ENCODE measurements around the gene COL6A1. TPM values are rescaled to one million over a fixed set of nuclear protein-coding genes. Genes with fewer than 3 reads are reported as not detected.

The COL6A1 gene
- total RNA-seq, 1 experiment from 2014 or later, result 87.5 TPM

- RAD21 ChIA-PET (ENCODE audit: low non-redundant PET in 1 of 2, low total read pairs in 2 of 2, uncharacterized antibody in 2 of 2, unreplicated experiment in 2 of 2), result interaction anchor here in 1 of 2 experiments (0.5 kb wide), 1 partner anchor 34 kb away, joined by 3 read pairs; no protein-coding TSS in a partner anchor
- Histone ChIP-seq H3K36me3 (ENCODE audit: control insufficient read depth in 1 of 2, insufficient read depth in 2 of 2, low read length in 2 of 2) (no peaks in the 10 kb centered on the region; a peak in 1 of 4 replicates), H3K9me2 (ENCODE audit: insufficient read depth) (no peaks in the 10 kb centered on the region), H4K20me1 (ENCODE audit: insufficient read depth) (no peaks in the 10 kb centered on the region), H3K9me3 (ENCODE audit: control insufficient read depth in 1 of 2, insufficient read depth in 1 of 2, low read depth in 1 of 2, low read length in 2 of 2) (no peaks in the 10 kb centered on the region), H3K79me2 (ENCODE audit: insufficient read depth, low read length) (no peaks in the 10 kb centered on the region), H2AFZ (ENCODE audit: low read depth, low read length, poor library complexity, severe bottlenecking) (no peak overlapping the region), H3K9ac (ENCODE audit: low read length) (no peak overlapping the region), H3K27me3 (ENCODE audit: insufficient read depth, low read length) (no peaks in the 10 kb centered on the region), H3K4me3 (replicated peaks in 1 of 2; ENCODE audit: low read depth in 1 of 2, low read length in 2 of 2) (no peak overlapping the region), H3K4me2 (ENCODE audit: low read length) (no peak overlapping the region), H3K4me1 (ENCODE audit: control insufficient read depth in 1 of 2, insufficient read depth in 2 of 2, low read length in 2 of 2) (peaks cover 2 to 9% of the 10 kb centered on the region in 2 experiments; a peak in 2 of 4 replicates), H3K27ac (ENCODE audit: low read depth, low read length) (no peak overlapping the region)
- BruUV-seq (replicated peaks), result no TSS peak
- POLR2A ChIA-PET, result no interaction called here
- TF ChIP-seq FOSL1 (IDR thresholded peaks at IDR 0.05; ENCODE audit: low read depth) (no peak), POLR2AphosphoS5 (IDR thresholded peaks at IDR 0.05; ENCODE audit: low read depth, low read length) (no peak), REST (IDR thresholded peaks at IDR 0.05; ENCODE audit: low read depth) (no peak), YY1 (IDR thresholded peaks at IDR 0.05; ENCODE audit: extremely low read depth, insufficient replicate concordance, low read depth, low read length) (no peak), EZH2 (IDR thresholded peaks at IDR 0.05) (no peak), CTCF (IDR thresholded peaks at IDR 0.05 in 2 of 3, conservative IDR thresholded peaks at IDR 0.05 in 1 of 3; ENCODE audit: borderline replicate concordance in 1 of 3, insufficient read depth in 1 of 3, low read depth in 2 of 3, low read length in 2 of 3) (no peak), SP1 (IDR thresholded peaks at IDR 0.05; ENCODE audit: low read depth) (no peak), ZNF274 (IDR thresholded peaks at IDR 0.05; ENCODE audit: low read depth, low read length) (no peak), ZBTB33 (IDR thresholded peaks at IDR 0.05; ENCODE audit: extremely low read depth, insufficient replicate concordance, low read length) (no peak), CEBPB (IDR thresholded peaks at IDR 0.05; ENCODE audit: low read depth) (no peak), POLR2A (IDR thresholded peaks at IDR 0.05; ENCODE audit: borderline replicate concordance, extremely low read depth, insufficient read depth, insufficient read length) (no peak), SIN3A (IDR thresholded peaks at IDR 0.05; ENCODE audit: low read depth) (no peak)
- CTCF ChIA-PET, result no interaction called here
- ATAC-seq, result no peak
- intact Hi-C loops (cut with micrococcal nuclease), result no loop called here
- DNase-seq (ENCODE audit: low read depth, low spot score), result no peak
Measured at GRCh38 chr21:46002841-46003574, 21.4 kb downstream of the COL6A1 start.
